ENCODE measurements around the gene ARL8B. TPM values are rescaled to one million over a fixed set of nuclear protein-coding genes. Genes with fewer than 3 reads are reported as not detected.
A peak's percentile ranks its signal among the peaks of the same experiment; 100 is the strongest.

The ARL8B gene
- total and polyA plus RNA-seq, 4 donors, result 20.2 to 36.2 (median 24.2) TPM

DNA sequence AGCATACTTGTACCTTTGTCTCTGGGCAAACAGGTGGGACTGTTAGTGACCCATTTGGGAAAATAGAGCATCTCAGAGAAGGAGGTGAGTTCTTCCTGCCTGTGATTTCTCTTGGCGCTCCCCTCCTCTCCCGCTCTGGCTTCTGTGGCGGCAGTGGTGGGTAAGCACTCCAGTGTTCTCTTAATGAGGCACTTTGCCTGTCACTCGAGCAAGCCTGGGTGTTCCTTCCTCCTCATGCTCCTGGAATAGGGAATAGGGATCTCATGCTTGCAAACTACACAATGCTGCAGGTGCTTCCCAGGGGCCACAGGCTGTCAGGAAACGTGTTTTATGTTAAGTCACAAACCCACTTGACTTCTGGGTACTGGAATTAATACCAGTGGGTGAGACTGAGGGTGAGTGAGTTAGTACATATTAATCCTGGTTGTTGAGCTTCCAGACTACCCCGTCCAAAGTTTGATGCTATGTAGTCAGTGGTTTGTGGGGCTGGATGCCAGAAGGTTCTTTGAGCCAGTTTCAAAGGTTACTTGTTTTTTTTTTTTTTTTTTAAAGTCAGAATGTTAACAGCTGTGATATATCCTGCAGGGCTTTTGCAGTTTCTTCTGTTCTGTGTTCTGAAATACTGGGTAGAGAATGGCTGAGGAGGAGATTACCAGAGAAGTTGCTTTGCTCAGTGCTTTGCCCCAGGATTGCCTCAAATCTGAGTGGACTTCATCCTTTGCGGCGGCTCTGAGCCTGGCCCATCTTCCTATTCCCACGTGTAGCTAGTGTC lies 95.9 kb downstream of the ARL8B start:
- no peak for DNase-seq (ENCODE audit: low spot score)
- Histone ChIP-seq H3K27me3 (ENCODE audit: control insufficient read depth in 4 of 4, insufficient read depth in 4 of 4, low read length in 3 of 4) (no peaks in the 10 kb centered on the region), H3K4me1 (ENCODE audit: control insufficient read depth in 4 of 4, insufficient read depth in 4 of 4, low read length in 3 of 4) (peaks cover 0 to 33% (median 26%) of the 10 kb centered on the region in 4 donors), H3K4me3 (ENCODE audit: low read depth in 1 of 3, low read length in 3 of 3) (no peak overlapping the region), H3K9me3 (ENCODE audit: control insufficient read depth in 4 of 4, low read length in 3 of 4) (no peaks in the 10 kb centered on the region), H3K36me3 (ENCODE audit: control insufficient read depth in 4 of 4, insufficient read depth in 3 of 4, low read depth in 1 of 4, low read length in 3 of 4) (peaks cover 5 to 55% (median 52%) of the 10 kb centered on the region in 4 donors), H3K9ac (ENCODE audit: low read depth in 1 of 2, low read length in 2 of 2) (no peak overlapping the region), H3K27ac (ENCODE audit: low read depth in 1 of 2, low read length in 2 of 2) (peak overlapping the region in 1 of 2 donors; percentile 52)
- no peak for TF ChIP-seq FOXA2 (IDR thresholded peaks at IDR 0.05)
- no peak for TF ChIP-seq EGR1 (IDR thresholded peaks at IDR 0.05; ENCODE audit: low read depth in 2 of 2)
- TF ChIP-seq GABPA (IDR thresholded peaks at IDR 0.05 in 1 of 2, conservative IDR thresholded peaks at IDR 0.05 in 1 of 2), result no peak
- no peak for TF ChIP-seq NR2F2 (IDR thresholded peaks at IDR 0.05)
- TF ChIP-seq, protein P1, sequence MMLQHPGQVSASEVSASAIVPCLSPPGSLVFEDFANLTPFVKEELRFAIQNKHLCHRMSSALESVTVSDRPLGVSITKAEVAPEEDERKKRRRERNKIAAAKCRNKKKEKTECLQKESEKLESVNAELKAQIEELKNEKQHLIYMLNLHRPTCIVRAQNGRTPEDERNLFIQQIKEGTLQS (IDR thresholded peaks at IDR 0.05), result no peak
- TF ChIP-seq ZBTB33 (IDR thresholded peaks at IDR 0.05), result no peak
- peak in 1 of 2 donors; percentile 6 for TF ChIP-seq RAD21 (IDR thresholded peaks at IDR 0.05)
- TF ChIP-seq TAF1 (conservative IDR thresholded peaks at IDR 0.05), result no peak
- TF ChIP-seq FOXA1 (IDR thresholded peaks at IDR 0.05), result no peak
- TF ChIP-seq HNF4G (IDR thresholded peaks at IDR 0.05), result no peak
- TF ChIP-seq SP1 (IDR thresholded peaks at IDR 0.05), result peak; percentile 65
- peak; percentile 40 to 49 for TF ChIP-seq RXRA (IDR thresholded peaks at IDR 0.05)
- TF ChIP-seq, protein P2, sequence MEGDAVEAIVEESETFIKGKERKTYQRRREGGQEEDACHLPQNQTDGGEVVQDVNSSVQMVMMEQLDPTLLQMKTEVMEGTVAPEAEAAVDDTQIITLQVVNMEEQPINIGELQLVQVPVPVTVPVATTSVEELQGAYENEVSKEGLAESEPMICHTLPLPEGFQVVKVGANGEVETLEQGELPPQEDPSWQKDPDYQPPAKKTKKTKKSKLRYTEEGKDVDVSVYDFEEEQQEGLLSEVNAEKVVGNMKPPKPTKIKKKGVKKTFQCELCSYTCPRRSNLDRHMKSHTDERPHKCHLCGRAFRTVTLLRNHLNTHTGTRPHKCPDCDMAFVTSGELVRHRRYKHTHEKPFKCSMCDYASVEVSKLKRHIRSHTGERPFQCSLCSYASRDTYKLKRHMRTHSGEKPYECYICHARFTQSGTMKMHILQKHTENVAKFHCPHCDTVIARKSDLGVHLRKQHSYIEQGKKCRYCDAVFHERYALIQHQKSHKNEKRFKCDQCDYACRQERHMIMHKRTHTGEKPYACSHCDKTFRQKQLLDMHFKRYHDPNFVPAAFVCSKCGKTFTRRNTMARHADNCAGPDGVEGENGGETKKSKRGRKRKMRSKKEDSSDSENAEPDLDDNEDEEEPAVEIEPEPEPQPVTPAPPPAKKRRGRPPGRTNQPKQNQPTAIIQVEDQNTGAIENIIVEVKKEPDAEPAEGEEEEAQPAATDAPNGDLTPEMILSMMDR (IDR thresholded peaks at IDR 0.05; ENCODE audit: low read depth, low read length, missing input control), result no peak
- TF ChIP-seq YY1 (IDR thresholded peaks at IDR 0.05), result no peak
- TF ChIP-seq, protein P3, sequence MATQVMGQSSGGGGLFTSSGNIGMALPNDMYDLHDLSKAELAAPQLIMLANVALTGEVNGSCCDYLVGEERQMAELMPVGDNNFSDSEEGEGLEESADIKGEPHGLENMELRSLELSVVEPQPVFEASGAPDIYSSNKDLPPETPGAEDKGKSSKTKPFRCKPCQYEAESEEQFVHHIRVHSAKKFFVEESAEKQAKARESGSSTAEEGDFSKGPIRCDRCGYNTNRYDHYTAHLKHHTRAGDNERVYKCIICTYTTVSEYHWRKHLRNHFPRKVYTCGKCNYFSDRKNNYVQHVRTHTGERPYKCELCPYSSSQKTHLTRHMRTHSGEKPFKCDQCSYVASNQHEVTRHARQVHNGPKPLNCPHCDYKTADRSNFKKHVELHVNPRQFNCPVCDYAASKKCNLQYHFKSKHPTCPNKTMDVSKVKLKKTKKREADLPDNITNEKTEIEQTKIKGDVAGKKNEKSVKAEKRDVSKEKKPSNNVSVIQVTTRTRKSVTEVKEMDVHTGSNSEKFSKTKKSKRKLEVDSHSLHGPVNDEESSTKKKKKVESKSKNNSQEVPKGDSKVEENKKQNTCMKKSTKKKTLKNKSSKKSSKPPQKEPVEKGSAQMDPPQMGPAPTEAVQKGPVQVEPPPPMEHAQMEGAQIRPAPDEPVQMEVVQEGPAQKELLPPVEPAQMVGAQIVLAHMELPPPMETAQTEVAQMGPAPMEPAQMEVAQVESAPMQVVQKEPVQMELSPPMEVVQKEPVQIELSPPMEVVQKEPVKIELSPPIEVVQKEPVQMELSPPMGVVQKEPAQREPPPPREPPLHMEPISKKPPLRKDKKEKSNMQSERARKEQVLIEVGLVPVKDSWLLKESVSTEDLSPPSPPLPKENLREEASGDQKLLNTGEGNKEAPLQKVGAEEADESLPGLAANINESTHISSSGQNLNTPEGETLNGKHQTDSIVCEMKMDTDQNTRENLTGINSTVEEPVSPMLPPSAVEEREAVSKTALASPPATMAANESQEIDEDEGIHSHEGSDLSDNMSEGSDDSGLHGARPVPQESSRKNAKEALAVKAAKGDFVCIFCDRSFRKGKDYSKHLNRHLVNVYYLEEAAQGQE (IDR thresholded peaks at IDR 0.05), result no peak
- TF ChIP-seq MAX (IDR thresholded peaks at IDR 0.05), result peak; percentile 15
- peak; percentile 86 to 88 for TF ChIP-seq HNF4A (conservative IDR thresholded peaks at IDR 0.05)
- no peak for TF ChIP-seq JUND (IDR thresholded peaks at IDR 0.05)
- WGBS, result 47% methylated on average over 9 of the region's 9 CpGs

All from liver (tissue), 9 donors.